ENCODE data around the gene HHLA2.

GRCh38 chr3:108302570-108302969, 6.2 kb downstream of the HHLA2 start:
- TF ChIP-seq ARNTL (CRISPR knock-in tag; IDR thresholded peaks at IDR 0.05; ENCODE audit: borderline replicate concordance, low read depth), result no peak
- no peak for TF ChIP-seq GLIS3 (CRISPR knock-in tag; IDR thresholded peaks at IDR 0.05)
- no peak for TF ChIP-seq ZFP30 (CRISPR knock-in tag; IDR thresholded peaks at IDR 0.05)
- TF ChIP-seq RARB (CRISPR knock-in tag; IDR thresholded peaks at IDR 0.05), result no peak
- TF ChIP-seq ISL1 (CRISPR knock-in tag; IDR thresholded peaks at IDR 0.05), result no peak
- TF ChIP-seq PATZ1 (CRISPR knock-in tag; IDR thresholded peaks at IDR 0.05; ENCODE audit: borderline replicate concordance), result no peak
- no peak for TF ChIP-seq ZFP3 (CRISPR knock-in tag; IDR thresholded peaks at IDR 0.05)
- TF ChIP-seq CREB5 (CRISPR knock-in tag; IDR thresholded peaks at IDR 0.05; ENCODE audit: low read depth), result no peak
- TF ChIP-seq ZC3H10 (CRISPR knock-in tag; IDR thresholded peaks at IDR 0.05), result no peak
- TF ChIP-seq ZNF70 (CRISPR knock-in tag; IDR thresholded peaks at IDR 0.05), result no peak
- no peak for TF ChIP-seq ZNF565 (CRISPR knock-in tag; conservative IDR thresholded peaks at IDR 0.05; ENCODE audit: low read depth)
- no peak for TF ChIP-seq CSRNP3 (CRISPR knock-in tag; IDR thresholded peaks at IDR 0.05)

Data from SK-N-SH treated with all-trans-retinoic acid at 6 μM for 48 hours (cell line).